Measurements from ENCODE around the gene VRK2. TPM values are rescaled to one million over a fixed set of nuclear protein-coding genes. Genes with fewer than 3 reads are reported as not detected.
"Not testable (repeated sequence)": the region's sequence is repeated elsewhere in the genome, so short reads cannot be mapped to it uniquely, and the experiment has no call there.

Gene VRK2
- total RNA-seq, 1 donor from 2014 or later = 27.3 TPM

DNA sequence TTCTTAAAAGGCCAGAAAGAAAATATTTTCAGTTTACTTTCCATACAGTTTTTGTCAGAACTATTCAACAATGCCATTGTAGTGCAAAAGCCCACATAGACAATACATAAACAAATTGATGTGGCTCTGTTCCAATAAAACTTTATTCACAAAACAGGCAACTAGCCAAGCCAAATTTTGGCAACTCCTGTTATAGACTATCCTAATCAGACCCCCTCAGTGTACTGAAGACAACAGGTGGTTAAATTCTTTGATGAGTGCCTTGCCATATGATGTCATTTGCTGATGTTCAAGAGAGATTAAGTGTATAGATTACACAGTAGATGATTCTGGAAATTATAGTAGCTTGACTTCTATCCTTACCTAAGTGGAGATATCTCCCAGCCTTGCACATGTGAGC lies 111.1 kb downstream of the VRK2 start:
- no peaks in the 10 kb centered on the region for H3K36me3 ChIP-seq (ENCODE audit: control insufficient read depth, insufficient read depth, low read length)
- no peak overlapping the region for H3K4me3 ChIP-seq (ENCODE audit: low read depth, low read length)
- TF ChIP-seq, protein P1, sequence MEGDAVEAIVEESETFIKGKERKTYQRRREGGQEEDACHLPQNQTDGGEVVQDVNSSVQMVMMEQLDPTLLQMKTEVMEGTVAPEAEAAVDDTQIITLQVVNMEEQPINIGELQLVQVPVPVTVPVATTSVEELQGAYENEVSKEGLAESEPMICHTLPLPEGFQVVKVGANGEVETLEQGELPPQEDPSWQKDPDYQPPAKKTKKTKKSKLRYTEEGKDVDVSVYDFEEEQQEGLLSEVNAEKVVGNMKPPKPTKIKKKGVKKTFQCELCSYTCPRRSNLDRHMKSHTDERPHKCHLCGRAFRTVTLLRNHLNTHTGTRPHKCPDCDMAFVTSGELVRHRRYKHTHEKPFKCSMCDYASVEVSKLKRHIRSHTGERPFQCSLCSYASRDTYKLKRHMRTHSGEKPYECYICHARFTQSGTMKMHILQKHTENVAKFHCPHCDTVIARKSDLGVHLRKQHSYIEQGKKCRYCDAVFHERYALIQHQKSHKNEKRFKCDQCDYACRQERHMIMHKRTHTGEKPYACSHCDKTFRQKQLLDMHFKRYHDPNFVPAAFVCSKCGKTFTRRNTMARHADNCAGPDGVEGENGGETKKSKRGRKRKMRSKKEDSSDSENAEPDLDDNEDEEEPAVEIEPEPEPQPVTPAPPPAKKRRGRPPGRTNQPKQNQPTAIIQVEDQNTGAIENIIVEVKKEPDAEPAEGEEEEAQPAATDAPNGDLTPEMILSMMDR (IDR thresholded peaks at IDR 0.05; ENCODE audit: insufficient read depth, low read length, poor library complexity, severe bottlenecking) = no peak
- H3K27me3 ChIP-seq (ENCODE audit: control insufficient read depth, insufficient read depth, low read length) = no peaks in the 10 kb centered on the region
- DNase-seq (ENCODE audit: low read depth) = no peak

DNA sequence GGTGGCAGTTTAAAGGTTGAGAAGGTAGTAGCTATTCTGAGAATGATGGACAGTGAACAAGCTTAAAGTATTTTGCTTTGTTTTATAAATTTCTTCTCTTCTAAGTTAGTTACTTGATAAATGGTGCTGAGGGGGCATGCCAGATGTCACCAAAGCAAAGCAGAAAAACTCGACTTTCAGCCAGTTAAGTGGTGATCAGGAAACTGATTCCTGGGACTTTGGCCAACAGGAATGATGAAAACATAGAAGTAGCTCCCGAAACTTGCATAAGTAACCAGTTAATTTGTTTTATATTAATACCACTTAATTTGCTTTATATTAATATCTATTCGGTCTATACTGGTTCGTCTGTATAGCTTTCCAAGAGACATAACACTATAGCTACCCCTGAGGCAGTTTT lies 111.9 kb downstream of the VRK2 start:
- Histone ChIP-seq H3K4me3 (ENCODE audit: low read depth, low read length) (no peak overlapping the region), H3K36me3 (ENCODE audit: control insufficient read depth, insufficient read depth, low read length) (no peaks in the 10 kb centered on the region), H3K27me3 (ENCODE audit: control insufficient read depth, insufficient read depth, low read length) (no peaks in the 10 kb centered on the region)
- TF ChIP-seq, protein P1 (IDR thresholded peaks at IDR 0.05; ENCODE audit: insufficient read depth, low read length, poor library complexity, severe bottlenecking) = no peak
- DNase-seq (ENCODE audit: low read depth) = no peak

DNA sequence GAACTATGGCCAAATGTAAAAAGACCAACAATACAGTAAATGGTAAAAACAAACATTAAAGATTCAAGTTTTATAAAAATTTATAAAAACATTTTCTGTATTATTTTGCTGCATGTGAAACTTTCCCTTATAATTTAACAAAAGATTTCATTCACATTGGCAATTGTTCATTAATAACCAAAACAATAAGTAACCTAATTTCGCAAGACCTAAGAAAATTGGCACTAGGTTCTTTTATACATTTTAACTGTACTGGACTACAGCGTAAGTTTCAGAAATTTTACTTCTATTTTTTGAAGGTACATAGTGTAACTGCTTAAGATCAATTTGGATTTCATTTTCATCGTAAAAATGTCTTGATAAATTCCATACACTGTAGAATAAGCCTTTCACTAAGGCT lies 117.3 kb downstream of the VRK2 start:
- no peak overlapping the region for H3K4me3 ChIP-seq (ENCODE audit: low read depth, low read length)
- H3K27me3 ChIP-seq (ENCODE audit: control insufficient read depth, insufficient read depth, low read length) = no peaks in the 10 kb centered on the region
- no peaks in the 10 kb centered on the region for H3K36me3 ChIP-seq (ENCODE audit: control insufficient read depth, insufficient read depth, low read length)
- TF ChIP-seq, protein P1 (IDR thresholded peaks at IDR 0.05; ENCODE audit: insufficient read depth, low read length, poor library complexity, severe bottlenecking) = no peak
- no peak for DNase-seq (ENCODE audit: low read depth)

- DNase-seq (ENCODE audit: low read depth); H3K36me3 ChIP-seq (ENCODE audit: control insufficient read depth, insufficient read depth, low read length); H3K4me3 ChIP-seq (ENCODE audit: low read depth, low read length); H3K27me3 ChIP-seq (ENCODE audit: control insufficient read depth, insufficient read depth, low read length): not testable (repeated sequence)
Observed at GRCh38 chr2:58168130-58168529, 121.5 kb downstream of the VRK2 start.

- H3K36me3 ChIP-seq (ENCODE audit: control insufficient read depth, insufficient read depth, low read length); H3K27me3 ChIP-seq (ENCODE audit: control insufficient read depth, insufficient read depth, low read length); H3K4me3 ChIP-seq (ENCODE audit: low read depth, low read length); DNase-seq (ENCODE audit: low read depth): not testable (repeated sequence)
Observed at GRCh38 chr2:58169845-58170244, 123.2 kb downstream of the VRK2 start.

GRCh38 chr2:58170334-58170933 lies 123.8 kb downstream of the VRK2 start:
- H3K36me3 ChIP-seq (ENCODE audit: control insufficient read depth, insufficient read depth, low read length) = not testable (repeated sequence)

DNA sequence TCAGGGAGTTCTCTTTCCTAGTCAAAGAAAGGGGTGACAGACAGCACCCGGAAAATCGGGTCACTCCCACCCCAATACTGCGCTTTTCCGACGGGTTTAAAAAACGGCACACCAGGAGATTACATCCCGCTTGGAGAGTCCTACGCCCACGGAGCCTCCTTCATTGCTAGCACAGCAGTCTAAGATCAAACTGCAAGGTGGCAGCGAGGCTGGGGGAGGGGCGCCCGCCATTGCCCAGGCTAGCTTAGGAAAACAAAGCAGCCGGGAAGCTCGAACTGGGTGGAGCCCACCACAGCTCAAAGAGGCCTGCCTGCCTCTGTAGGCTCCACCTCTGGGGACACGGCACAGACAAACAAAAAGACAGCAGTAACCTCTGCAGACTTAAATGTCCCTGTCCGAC lies 125.2 kb downstream of the VRK2 start:
- not testable (repeated sequence) for H3K36me3 ChIP-seq (ENCODE audit: control insufficient read depth, insufficient read depth, low read length); DNase-seq (ENCODE audit: low read depth); H3K4me3 ChIP-seq (ENCODE audit: low read depth, low read length); H3K27me3 ChIP-seq (ENCODE audit: control insufficient read depth, insufficient read depth, low read length)

More at GRCh38 chr2:58170334-58170933, 123.8 kb downstream of the VRK2 start:
- not testable (repeated sequence) for DNase-seq (ENCODE audit: low read depth); H3K4me3 ChIP-seq (ENCODE audit: low read depth, low read length); H3K27me3 ChIP-seq (ENCODE audit: control insufficient read depth, insufficient read depth, low read length)

DNA sequence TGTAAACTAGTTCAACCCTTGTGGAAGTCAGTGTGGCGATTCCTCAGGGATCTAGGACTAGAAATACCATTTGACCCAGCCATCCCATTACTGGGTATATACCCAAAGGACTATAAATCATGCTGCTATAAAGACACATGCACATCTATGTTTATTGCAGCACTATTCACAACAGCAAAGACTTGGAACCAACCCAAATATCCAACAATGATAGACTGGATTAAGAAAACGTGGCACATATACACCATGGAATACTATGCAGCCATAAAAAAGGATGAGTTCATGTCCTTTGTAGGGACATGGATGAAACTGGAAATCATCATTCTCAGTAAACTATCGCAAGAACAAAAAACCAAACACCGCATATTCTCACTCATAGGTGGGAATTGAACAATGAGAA lies 130.6 kb downstream of the VRK2 start:
- H3K4me3 ChIP-seq (ENCODE audit: low read depth, low read length); H3K36me3 ChIP-seq (ENCODE audit: control insufficient read depth, insufficient read depth, low read length); DNase-seq (ENCODE audit: low read depth); H3K27me3 ChIP-seq (ENCODE audit: control insufficient read depth, insufficient read depth, low read length): not testable (repeated sequence)

DNA sequence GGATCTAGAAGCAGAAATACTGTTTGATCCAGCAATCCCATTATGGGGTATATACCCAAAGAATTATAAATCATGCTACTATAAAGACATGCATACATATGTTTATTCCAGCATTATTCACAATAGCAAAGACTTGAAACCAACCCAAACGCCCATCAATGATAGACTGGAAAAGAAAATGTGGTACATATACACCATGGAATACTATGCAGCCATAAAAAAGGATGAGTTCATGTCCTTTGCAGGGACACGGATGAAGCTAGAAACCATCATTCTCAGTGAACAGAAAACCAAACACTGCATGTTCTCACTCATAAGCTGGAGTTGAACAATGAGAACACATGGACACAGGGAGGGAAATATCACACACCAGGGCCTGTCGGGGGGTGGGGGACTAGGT lies 133.6 kb downstream of the VRK2 start:
- not testable (repeated sequence) for DNase-seq (ENCODE audit: low read depth); H3K27me3 ChIP-seq (ENCODE audit: control insufficient read depth, insufficient read depth, low read length); H3K36me3 ChIP-seq (ENCODE audit: control insufficient read depth, insufficient read depth, low read length); H3K4me3 ChIP-seq (ENCODE audit: low read depth, low read length)

Measured in kidney epithelial cell (primary cell).